GM12878 (cell line): ENCODE results near the gene CMTM5. TPM values are rescaled to one million over a fixed set of nuclear protein-coding genes. Genes with fewer than 3 reads are reported as not detected.

Source experiments
- ATAC-seq: fragments of 200-7000 bp; cut with Tn5 transposase; 3 replicates; pipeline ENCODE4 v1.9.1; 2020; ENCODE audit warnings: mild to moderate bottlenecking, moderate library complexity
- BruUV-seq: library from RNA; stranded (reverse); fragments of 400-500 nt; replicated peaks from 2 replicates; lab custom pipeline; 2021; lab: Mats Ljungman, UMichigan
- CTCF ChIA-PET: fragments of 300-600 bp; sonication (Branson Sonifier 250); formaldehyde crosslinking; extraction: SDS; loops from one replicate; lab custom pipeline; 2021; ENCODE audit warnings: inconsistent platforms; lab: Yijun Ruan, JAX
- POLR2A ChIA-PET: fragments of 350-600 bp; formaldehyde crosslinking; extraction: SDS; loops from one replicate; lab custom pipeline; 2021; ENCODE audit warnings: inconsistent platforms; lab: Charles Lee
- RAD21 ChIA-PET: fragments of 300-600 bp; sonication (Branson Sonifier 250); formaldehyde crosslinking; loops from one replicate; lab custom pipeline; 2023; ENCODE audit warnings: antibody characterized with exemption; ENCODE audit not compliant: unreplicated experiment; lab: Charles Lee
- SMC1A ChIA-PET: fragments of 300-600 bp; sonication (Branson Sonifier 250); formaldehyde crosslinking; loops from one replicate; lab custom pipeline; 2023; ENCODE audit not compliant: unreplicated experiment, uncharacterized antibody; lab: Charles Lee
- DNase-seq: peaks from one replicate; pipeline ENCODE4 v3.0.0-alpha.2; 2011; ENCODE audit warnings: low read depth, low spot score
- FAIRE-seq: peaks from 3 replicates; lab custom pipeline; 2011; peaks lifted over from hg19 to GRCh38; lab: Jason Lieb, UNC
- H2AFZ ChIP-seq: 2 replicates; pipeline ENCODE4 v1.6.0; 2011; ENCODE audit warnings: low read depth, low read length, control low read depth; ENCODE audit not compliant: control insufficient read depth
- H3K27ac ChIP-seq: 2 replicates; pipeline ENCODE4 v1.5.1; 2011; ENCODE audit warnings: control low read depth; ENCODE audit not compliant: control insufficient read depth, insufficient read depth
- H3K27me3 ChIP-seq, 2 experiments: replicated peaks in 1 of 2; 2 replicates each; pipeline versions ENCODE4 v1.6.0 to v1.6.1; 2011; ENCODE audit warnings: low read length in 1 of 2; ENCODE audit not compliant: control insufficient read depth in 2 of 2, insufficient read depth in 2 of 2
- H3K36me3 ChIP-seq, 2 experiments: 2 replicates each; pipeline ENCODE4 v1.5.1; 2011; ENCODE audit warnings: low read length in 1 of 2; ENCODE audit not compliant: control insufficient read depth in 2 of 2, insufficient read depth in 2 of 2
- H3K4me1 ChIP-seq: 2 replicates; pipeline ENCODE4 v1.6.1; 2011; ENCODE audit warnings: mild to moderate bottlenecking, low read length, moderate library complexity, mixed read lengths; ENCODE audit not compliant: control insufficient read depth, insufficient read depth
- H3K4me2 ChIP-seq: 2 replicates; pipeline ENCODE4 v1.6.0; 2011; ENCODE audit warnings: control low read depth; ENCODE audit not compliant: control insufficient read depth, insufficient read depth
- H3K4me3 ChIP-seq: fragments of 200-600 bp; sonication (generic); 2 replicates; pipeline ENCODE4 v1.5.1; 2016
- H3K79me2 ChIP-seq: 2 replicates; pipeline ENCODE4 v1.6.0; 2011; ENCODE audit warnings: low read length; ENCODE audit not compliant: control insufficient read depth, insufficient read depth
- H3K9ac ChIP-seq: 2 replicates; pipeline ENCODE4 v1.8.0; 2011; ENCODE audit warnings: low read length, control low read depth, mixed read lengths; ENCODE audit not compliant: control insufficient read depth, insufficient read depth
- H3K9me3 ChIP-seq: replicated peaks from 3 replicates; pipeline ENCODE4 v1.5.1; 2011; ENCODE audit warnings: mild to moderate bottlenecking, low read length; ENCODE audit not compliant: control insufficient read depth, insufficient read depth
- H4K20me1 ChIP-seq: 2 replicates; pipeline ENCODE4 v1.6.0; 2011; ENCODE audit not compliant: control insufficient read depth, insufficient read depth
- CBX3 ChIP-seq: fragments of 200-600 bp; sonication (generic); IDR thresholded peaks from 2 replicates; pipeline ENCODE4 v1.6.1; 2016; ENCODE audit warnings: low read depth, borderline replicate concordance
- NFYA ChIP-seq: IDR thresholded peaks from 2 replicates; pipeline ENCODE4 v1.6.1; 2011; ENCODE audit warnings: low read depth, mild to moderate bottlenecking, low read length, improper control_type of control experiment, borderline replicate concordance
- RFX5 ChIP-seq: IDR thresholded peaks from 2 replicates; pipeline ENCODE4 v1.6.1; 2011; ENCODE audit warnings: low read depth, low read length, improper control_type of control experiment
- SIX5 ChIP-seq: IDR thresholded peaks from 2 replicates; pipeline ENCODE4 v1.6.1; 2011; ENCODE audit warnings: mild to moderate bottlenecking, low read depth, low read length, moderate library complexity; ENCODE audit not compliant: severe bottlenecking
- SP1 ChIP-seq: IDR thresholded peaks from one replicate; pipeline ENCODE4 v1.6.1; 2011; ENCODE audit warnings: low read depth, low read length
- STAT3 ChIP-seq: IDR thresholded peaks from 2 replicates; pipeline ENCODE4 v1.6.1; 2011; ENCODE audit warnings: low read depth, low read length, improper control_type of control experiment
- SUPT20H ChIP-seq: IDR thresholded peaks from 2 replicates; pipeline ENCODE4 v1.6.1; 2011; ENCODE audit warnings: low read depth, mild to moderate bottlenecking, low read length, moderate library complexity, borderline replicate concordance; ENCODE audit not compliant: control insufficient read depth
- SUZ12 ChIP-seq: fragments of 200-600 bp; sonication (generic); IDR thresholded peaks from one replicate; pipeline ENCODE4 v1.6.1; 2018; ENCODE audit warnings: antibody characterized with exemption, mild to moderate bottlenecking; ENCODE audit not compliant: unreplicated experiment
- YY1 ChIP-seq: IDR thresholded peaks from 2 replicates; pipeline ENCODE4 v1.6.1; 2011; ENCODE audit warnings: low read depth, mild to moderate bottlenecking, low read length
- ZSCAN29 ChIP-seq: fragments of 450-650 bp; IDR thresholded peaks from 2 replicates; pipeline ENCODE4 v1.6.1; 2017; ENCODE audit warnings: mild to moderate bottlenecking, moderate library complexity
- WGBS: methylation state at CpG from one replicate; pipeline ENCODE4 v1.1.6; 2016; ENCODE audit warnings: low lambda C conversion rate; ENCODE audit not compliant: insufficient replicate concordance, insufficient coverage; ENCODE audit errors: missing lambda C conversion rate; 5-methylcytosine and 5-hydroxymethylcytosine counted together
- in situ Hi-C: fragments of 300-500 bp; cut with MboI; formaldehyde crosslinking; loops from 9 replicates; pipeline ENCODE4 v1.14.3; 2018; ENCODE audit warnings: mixed read lengths
- intact Hi-C: fragments of 100-400 bp; cut with micrococcal nuclease; formaldehyde crosslinking; loops from one replicate; pipeline ENCODE4 v1.14.2; 2022; ENCODE audit not compliant: unreplicated experiment
- polyA plus RNA-seq, 11 experiments: library from polyadenylated mRNA; depleted of rRNA in 4 of 11; unstranded in 6 of 11; stranded (reverse) in 5 of 11; fragments of >200 nt; fragmentation: Nextera tagmentation in 4 of 11; fragmentation: Illumina TruSeq in 1 of 11; extraction: Ambion mirVana in 4 of 11; extraction: Trizol in 1 of 11; gene quantifications; 1 replicate in 1 of 11; 2 replicates in 10 of 11; pipeline versions ENCODE4 v1.2.1 to v1.2.3, GENCODE V29; 2011 to 2016; ENCODE audit warnings: inconsistent platforms in 2 of 11, missing spikeins in 2 of 11, low read depth in 1 of 11
- total RNA-seq, 4 experiments: library from RNA; depleted of rRNA in 3 of 4; stranded (reverse); fragments of >200 nt in 3 of 4; fragmentation: Illumina TruSeq in 1 of 4; extraction: Trizol in 1 of 4; gene quantifications; 2 replicates each; pipeline versions ENCODE4 v1.2.1 to v1.2.3, GENCODE V29; 2013 to 2021
- TF ChIP-seq, protein P1 (sequence below): fragments of 450-650 bp; IDR thresholded peaks from 2 replicates; pipeline ENCODE4 v1.6.1; 2017; ENCODE audit warnings: mild to moderate bottlenecking, low read depth, inconsistent platforms; ENCODE audit not compliant: poor library complexity, severe bottlenecking
- TF ChIP-seq, protein P2 (sequence below): IDR thresholded peaks from 2 replicates; pipeline ENCODE4 v1.6.1; 2012; ENCODE audit warnings: low read depth, low read length, improper control_type of control experiment

Gene CMTM5
- total and polyA plus RNA-seq, 10 of the 15 experiments (the other 5 are each of a cell fraction or from before 2014, with no cell fraction given), result not detected

DNA sequence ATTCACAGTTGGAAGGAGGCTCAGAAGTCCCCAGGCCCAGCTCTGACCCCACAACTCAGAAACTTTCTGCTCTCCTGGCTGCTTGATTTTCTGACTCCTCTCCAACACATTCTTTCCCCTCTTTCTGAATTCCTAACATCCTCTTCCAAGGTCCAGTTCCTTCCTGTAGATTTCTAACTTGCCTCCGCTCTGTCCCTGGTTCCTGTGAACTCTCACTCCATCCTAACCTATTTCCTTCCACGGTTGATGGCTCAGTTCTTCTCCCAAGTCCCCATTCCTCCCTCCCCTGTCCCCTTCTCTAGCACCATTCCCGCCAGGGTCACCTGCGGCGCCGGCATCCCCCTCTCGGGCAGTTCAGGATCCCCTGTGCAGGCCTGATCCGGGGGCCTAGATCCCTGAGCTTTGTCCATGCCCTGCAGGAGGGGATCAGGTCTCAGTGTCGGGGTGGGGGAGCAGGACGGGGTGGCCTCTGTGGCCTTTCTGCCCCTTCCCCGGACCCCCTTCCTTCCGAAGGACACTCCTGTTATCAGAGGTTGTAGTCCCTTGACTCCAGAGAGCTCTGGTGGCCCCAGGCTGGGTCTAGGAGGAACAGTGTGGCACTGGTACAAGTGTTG, 18.2 kb upstream of the CMTM5 start (continued):
- TF ChIP-seq, protein P1, sequence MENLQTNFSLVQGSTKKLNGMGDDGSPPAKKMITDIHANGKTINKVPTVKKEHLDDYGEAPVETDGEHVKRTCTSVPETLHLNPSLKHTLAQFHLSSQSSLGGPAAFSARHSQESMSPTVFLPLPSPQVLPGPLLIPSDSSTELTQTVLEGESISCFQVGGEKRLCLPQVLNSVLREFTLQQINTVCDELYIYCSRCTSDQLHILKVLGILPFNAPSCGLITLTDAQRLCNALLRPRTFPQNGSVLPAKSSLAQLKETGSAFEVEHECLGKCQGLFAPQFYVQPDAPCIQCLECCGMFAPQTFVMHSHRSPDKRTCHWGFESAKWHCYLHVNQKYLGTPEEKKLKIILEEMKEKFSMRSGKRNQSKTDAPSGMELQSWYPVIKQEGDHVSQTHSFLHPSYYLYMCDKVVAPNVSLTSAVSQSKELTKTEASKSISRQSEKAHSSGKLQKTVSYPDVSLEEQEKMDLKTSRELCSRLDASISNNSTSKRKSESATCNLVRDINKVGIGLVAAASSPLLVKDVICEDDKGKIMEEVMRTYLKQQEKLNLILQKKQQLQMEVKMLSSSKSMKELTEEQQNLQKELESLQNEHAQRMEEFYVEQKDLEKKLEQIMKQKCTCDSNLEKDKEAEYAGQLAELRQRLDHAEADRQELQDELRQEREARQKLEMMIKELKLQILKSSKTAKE, result no peak

DNA sequence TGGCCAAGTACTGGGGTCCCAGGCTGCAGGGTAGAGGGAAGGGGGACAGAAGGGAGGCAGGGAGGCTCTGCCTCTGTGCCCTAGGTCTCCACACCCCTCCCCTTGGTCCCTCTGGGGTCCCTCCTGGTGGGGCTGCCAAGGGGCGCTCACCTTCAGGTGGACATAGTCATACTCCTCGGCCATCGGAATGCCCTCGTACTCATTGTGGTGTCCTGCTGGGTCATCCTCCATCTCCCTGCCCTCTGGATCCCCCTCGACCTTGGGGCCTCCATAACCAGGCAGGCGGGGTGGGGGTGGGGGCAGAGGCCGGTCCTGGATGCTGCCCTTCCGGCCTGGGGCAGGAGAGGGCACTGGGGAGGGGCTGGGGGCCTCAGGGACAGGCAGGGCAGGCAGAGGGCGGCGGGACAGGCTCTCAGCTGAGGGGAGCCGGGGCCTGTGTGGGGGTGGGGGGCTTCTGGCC, 17.6 kb upstream of the CMTM5 start:
- no peak for TF ChIP-seq CBX3
- no peak for TF ChIP-seq SUZ12
- no peak for TF ChIP-seq RFX5
- no peak for TF ChIP-seq YY1
- TF ChIP-seq SIX5, result no peak
- no peak for TF ChIP-seq STAT3
- TF ChIP-seq ZSCAN29, result no peak
- TF ChIP-seq, protein P2, sequence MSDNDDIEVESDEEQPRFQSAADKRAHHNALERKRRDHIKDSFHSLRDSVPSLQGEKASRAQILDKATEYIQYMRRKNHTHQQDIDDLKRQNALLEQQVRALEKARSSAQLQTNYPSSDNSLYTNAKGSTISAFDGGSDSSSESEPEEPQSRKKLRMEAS, result no peak
- TF ChIP-seq NFYA, result no peak
- TF ChIP-seq SP1, result no peak
- no peak for TF ChIP-seq SUPT20H
- TF ChIP-seq, all 136 proteins: peak for 0
- FAIRE-seq, result no peak
- H3K4me3 ChIP-seq, result no peak overlapping the region
- no peak overlapping the region for H3K4me2 ChIP-seq
- H3K79me2 ChIP-seq, result no peaks in the 10 kb centered on the region
- no peaks in the 10 kb centered on the region for H4K20me1 ChIP-seq
- ChIA-PET CTCF (no interaction called here), RAD21 (no interaction called here), POLR2A (no interaction called here), SMC1A (no interaction called here)
- no TSS peak for BruUV-seq
- peaks cover 0 to 4% of the 10 kb centered on the region in 2 experiments; a peak in 2 of 4 replicates for H3K27me3 ChIP-seq
- no peak for ATAC-seq
- in situ Hi-C loops, result no loop called here
- H2AFZ ChIP-seq, result no peak overlapping the region
- no peak overlapping the region for H3K27ac ChIP-seq
- H3K4me1 ChIP-seq, result no peaks in the 10 kb centered on the region
- H3K9me3 ChIP-seq, result no peaks in the 10 kb centered on the region
- no peak for DNase-seq
- H3K9ac ChIP-seq, result no peak overlapping the region
- 5% methylated on average over 8 of the region's 11 CpGs for WGBS
- H3K36me3 ChIP-seq, result no peaks in the 10 kb centered on the region
- intact Hi-C loops, result no loop called here
